Measurements from ENCODE around the gene SEMA5A.
"Not testable (repeated sequence)": the region's sequence is repeated elsewhere in the genome, so short reads cannot be mapped to it uniquely, and the experiment has no call there.

The SEMA5A gene

DNA sequence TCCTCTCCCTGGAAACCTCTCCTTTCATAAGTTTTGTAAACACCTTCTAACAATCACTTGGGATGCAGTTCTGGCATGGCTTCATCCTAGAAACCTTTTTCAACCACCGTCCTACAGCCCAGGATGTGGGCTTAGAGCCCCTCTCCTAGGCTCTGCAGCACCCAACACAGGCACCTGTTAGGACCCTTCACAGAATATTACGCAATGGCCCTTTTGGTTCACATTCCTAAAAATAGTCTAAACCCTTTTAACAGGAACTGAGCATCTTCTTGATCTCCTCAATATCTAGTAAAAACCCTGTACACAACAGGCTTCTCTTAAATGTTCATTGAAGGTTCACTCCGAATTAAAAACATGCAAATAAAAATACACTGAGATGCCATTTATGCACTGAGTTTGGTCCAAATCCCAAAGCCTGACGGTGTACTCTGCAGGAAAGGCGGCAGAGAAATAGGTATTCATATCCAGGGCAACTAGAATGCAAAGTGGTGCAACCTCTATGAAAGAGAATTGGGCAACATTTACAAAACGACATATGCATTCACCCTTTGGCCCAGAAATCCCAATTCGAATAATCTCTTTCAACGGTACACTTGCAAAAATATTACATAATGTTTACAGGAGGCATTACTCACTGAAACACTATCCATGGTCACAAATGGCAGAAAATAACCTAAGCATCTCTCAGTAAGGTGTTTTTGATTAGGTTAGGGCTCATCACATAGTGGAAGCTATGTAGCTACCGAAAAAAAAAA is 169.3 kb downstream of the SEMA5A start:
- H3K4me3 Mint-ChIP-seq: no peak overlapping the region
- no peaks in the 10 kb centered on the region for H3K36me3 Mint-ChIP-seq
- H3K9me3 Mint-ChIP-seq (ENCODE audit: low read depth): peaks cover 7% of the 10 kb centered on the region
- H3K4me1 Mint-ChIP-seq (ENCODE audit: low read depth): no peaks in the 10 kb centered on the region
- no peaks in the 10 kb centered on the region for H3K27me3 Mint-ChIP-seq
- no peak overlapping the region for H3K27ac Mint-ChIP-seq

- Mint-ChIP-seq H3K27ac (no peak overlapping the region), H3K4me3 (no peak overlapping the region), H3K9me3 (ENCODE audit: low read depth) (peaks cover 7% of the 10 kb centered on the region), H3K4me1 (ENCODE audit: low read depth) (no peaks in the 10 kb centered on the region), H3K36me3 (no peaks in the 10 kb centered on the region), H3K27me3 (no peaks in the 10 kb centered on the region)
Measured at GRCh38 chr5:9375756-9376155, 170.1 kb downstream of the SEMA5A start.

GRCh38 chr5:9374025-9374424 is 171.8 kb downstream of the SEMA5A start:
- no peaks in the 10 kb centered on the region for H3K27me3 Mint-ChIP-seq
- H3K27ac Mint-ChIP-seq: no peak overlapping the region
- no peak overlapping the region for H3K4me3 Mint-ChIP-seq
- H3K4me1 Mint-ChIP-seq (ENCODE audit: low read depth): no peaks in the 10 kb centered on the region
- peaks cover 16% of the 10 kb centered on the region for H3K9me3 Mint-ChIP-seq (ENCODE audit: low read depth)
- no peaks in the 10 kb centered on the region for H3K36me3 Mint-ChIP-seq

GRCh38 chr5:9373571-9373970 is 172.3 kb downstream of the SEMA5A start:
- Mint-ChIP-seq H3K27me3 (no peaks in the 10 kb centered on the region), H3K4me1 (ENCODE audit: low read depth) (no peaks in the 10 kb centered on the region), H3K9me3 (ENCODE audit: low read depth) (peaks cover 18% of the 10 kb centered on the region), H3K27ac (no peak overlapping the region), H3K4me3 (no peak overlapping the region), H3K36me3 (no peaks in the 10 kb centered on the region)

- H3K36me3 Mint-ChIP-seq: no peaks in the 10 kb centered on the region
- H3K4me3 Mint-ChIP-seq: no peak overlapping the region
- H3K4me1 Mint-ChIP-seq (ENCODE audit: low read depth): no peaks in the 10 kb centered on the region
- H3K27ac Mint-ChIP-seq: no peak overlapping the region
- peaks cover 15% of the 10 kb centered on the region for H3K9me3 Mint-ChIP-seq (ENCODE audit: low read depth)
- no peaks in the 10 kb centered on the region for H3K27me3 Mint-ChIP-seq
Measured at GRCh38 chr5:9370256-9370655, 175.6 kb downstream of the SEMA5A start.

GRCh38 chr5:9365512-9365911 is 180.4 kb downstream of the SEMA5A start:
- H3K36me3 Mint-ChIP-seq: no peaks in the 10 kb centered on the region
- peaks cover 19% of the 10 kb centered on the region for H3K9me3 Mint-ChIP-seq (ENCODE audit: low read depth)
- no peaks in the 10 kb centered on the region for H3K27me3 Mint-ChIP-seq
- H3K27ac Mint-ChIP-seq: no peak overlapping the region
- H3K4me3 Mint-ChIP-seq: no peak overlapping the region
- no peaks in the 10 kb centered on the region for H3K4me1 Mint-ChIP-seq (ENCODE audit: low read depth)

GRCh38 chr5:9363449-9363848 is 182.4 kb downstream of the SEMA5A start:
- Mint-ChIP-seq H3K27ac (no peak overlapping the region), H3K36me3 (no peaks in the 10 kb centered on the region), H3K27me3 (no peaks in the 10 kb centered on the region), H3K9me3 (ENCODE audit: low read depth) (peaks cover 6% of the 10 kb centered on the region), H3K4me1 (ENCODE audit: low read depth) (no peaks in the 10 kb centered on the region), H3K4me3 (no peak overlapping the region)

DNA sequence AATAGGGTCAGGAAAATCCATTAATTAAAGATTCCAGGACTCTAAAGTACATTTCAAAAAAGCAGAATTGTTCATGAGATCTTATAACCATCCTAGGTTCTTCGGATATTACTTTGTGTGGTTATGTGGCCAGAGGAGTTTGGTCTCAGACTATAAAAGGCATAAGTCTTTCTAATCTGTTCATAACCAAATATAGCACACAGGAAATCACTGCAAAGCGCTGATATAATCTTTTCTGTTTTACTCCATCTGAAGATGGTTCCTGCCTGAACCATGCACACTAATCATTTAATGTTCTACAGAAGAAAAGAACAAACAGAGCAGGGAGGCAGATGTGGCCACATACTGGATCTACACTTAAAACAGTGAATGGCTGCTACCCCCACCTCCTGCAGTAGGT is 182.8 kb downstream of the SEMA5A start:
- H3K9me3 Mint-ChIP-seq (ENCODE audit: low read depth): peaks cover 4% of the 10 kb centered on the region
- H3K36me3 Mint-ChIP-seq: no peaks in the 10 kb centered on the region
- no peak overlapping the region for H3K4me3 Mint-ChIP-seq
- H3K4me1 Mint-ChIP-seq (ENCODE audit: low read depth): no peaks in the 10 kb centered on the region
- no peaks in the 10 kb centered on the region for H3K27me3 Mint-ChIP-seq
- H3K27ac Mint-ChIP-seq: no peak overlapping the region

DNA sequence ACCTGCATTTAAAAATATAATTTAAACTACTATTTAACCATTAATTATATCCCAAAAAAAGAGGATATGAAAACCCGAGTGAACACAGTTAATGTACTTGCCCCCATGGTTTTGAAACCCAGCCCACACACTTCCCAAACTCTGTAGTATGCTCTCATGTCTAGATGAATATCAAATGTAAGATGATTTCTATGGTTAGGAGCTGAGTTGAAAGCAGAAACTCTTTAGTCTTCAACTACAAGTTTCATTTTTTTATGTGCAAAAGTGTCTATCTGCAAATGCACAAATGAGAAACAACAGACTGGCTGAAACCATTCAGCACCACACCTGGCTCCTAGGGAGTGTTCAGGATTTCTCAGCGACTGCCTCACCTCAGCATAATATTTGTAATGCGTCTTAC is 183.3 kb downstream of the SEMA5A start:
- Mint-ChIP-seq H3K4me1 (ENCODE audit: low read depth) (no peaks in the 10 kb centered on the region), H3K9me3 (ENCODE audit: low read depth) (peaks cover 4% of the 10 kb centered on the region), H3K27me3 (no peaks in the 10 kb centered on the region), H3K27ac (no peak overlapping the region), H3K4me3 (no peak overlapping the region), H3K36me3 (no peaks in the 10 kb centered on the region)

DNA sequence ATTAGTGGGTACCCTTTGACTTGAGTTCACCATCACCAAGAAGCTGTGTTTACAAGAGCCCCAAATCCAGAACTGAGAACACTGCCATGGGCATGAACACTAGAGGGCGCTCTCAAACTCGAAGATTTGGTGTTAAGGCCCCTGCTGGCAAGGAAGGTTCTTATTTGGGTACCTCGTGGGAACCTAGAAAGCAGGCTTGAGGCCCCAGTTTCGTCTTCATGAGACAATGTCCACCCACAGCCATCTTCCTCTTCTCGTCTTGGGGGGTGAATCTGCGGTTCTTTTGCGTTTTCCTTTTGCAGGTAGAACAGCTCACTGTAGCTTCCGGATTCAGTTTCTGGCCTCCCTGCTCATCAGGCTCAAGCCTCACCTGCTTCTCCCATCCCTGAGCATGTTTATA is 184.0 kb downstream of the SEMA5A start:
- Mint-ChIP-seq H3K4me1 (ENCODE audit: low read depth) (no peaks in the 10 kb centered on the region), H3K27me3 (no peaks in the 10 kb centered on the region), H3K4me3 (no peak overlapping the region), H3K36me3 (no peaks in the 10 kb centered on the region), H3K27ac (no peak overlapping the region), H3K9me3 (ENCODE audit: low read depth) (peaks cover 4% of the 10 kb centered on the region)

DNA sequence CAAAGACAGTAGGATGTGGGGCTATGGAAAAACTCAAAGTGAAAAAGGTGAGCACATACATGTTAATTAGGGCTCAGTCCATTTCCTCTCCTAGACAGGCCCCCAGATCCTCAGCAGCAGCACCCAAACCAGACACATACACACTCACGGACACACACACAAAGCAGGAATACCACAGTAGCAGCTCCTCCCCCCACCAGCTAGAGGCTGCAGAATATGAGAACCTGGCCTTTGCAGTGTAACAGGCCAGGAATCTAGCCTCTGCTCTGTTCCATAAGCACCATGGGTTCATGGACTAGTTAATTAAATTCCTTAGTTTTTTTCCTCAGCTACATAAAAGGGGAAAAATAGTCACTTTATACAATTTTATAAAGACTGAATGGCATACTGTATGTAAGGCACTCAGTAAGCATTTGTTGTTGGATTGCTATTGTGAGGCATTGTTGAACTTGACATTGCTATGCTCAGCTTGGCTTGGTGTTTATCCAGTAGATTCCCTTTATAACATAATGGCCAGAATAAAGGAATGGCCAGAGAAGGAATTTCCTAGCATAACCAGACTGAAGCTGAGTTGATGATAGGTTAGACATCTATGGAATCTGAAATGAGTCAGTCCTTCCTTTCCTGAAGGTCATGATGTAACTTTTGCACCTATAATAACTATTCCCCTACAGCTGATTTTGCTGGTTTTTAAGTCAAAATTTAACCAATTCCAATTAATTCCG is 186.8 kb downstream of the SEMA5A start:
- H3K36me3 Mint-ChIP-seq: no peaks in the 10 kb centered on the region
- no peak overlapping the region for H3K4me3 Mint-ChIP-seq
- no peaks in the 10 kb centered on the region for H3K4me1 Mint-ChIP-seq (ENCODE audit: low read depth)
- peaks cover 13% of the 10 kb centered on the region for H3K9me3 Mint-ChIP-seq (ENCODE audit: low read depth)
- H3K27me3 Mint-ChIP-seq: no peaks in the 10 kb centered on the region
- H3K27ac Mint-ChIP-seq: no peak overlapping the region

DNA sequence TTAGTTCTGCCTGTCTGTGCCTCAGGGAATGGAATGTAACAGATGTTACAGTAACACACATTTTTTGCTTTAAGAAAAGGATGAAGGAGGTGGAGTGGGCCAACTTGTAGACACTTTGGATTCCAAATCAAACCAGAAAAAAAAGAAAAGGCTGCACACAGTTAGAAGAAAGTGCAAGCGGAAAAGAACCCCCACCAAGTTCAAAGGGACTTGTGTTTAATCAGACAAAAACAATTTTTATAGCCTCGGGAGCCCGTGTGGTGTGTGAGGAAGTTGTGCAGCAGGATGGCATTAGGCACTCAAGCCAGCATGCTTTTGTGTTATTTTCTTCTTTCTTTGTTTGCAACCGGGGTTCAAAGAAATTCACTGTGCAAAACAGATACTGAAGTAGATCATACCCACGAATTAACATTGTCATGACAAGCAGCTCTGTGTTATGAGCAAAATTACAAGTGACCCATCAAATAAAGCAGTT is 189.5 kb downstream of the SEMA5A start:
- Mint-ChIP-seq H3K9me3 (ENCODE audit: low read depth) (peaks cover 14% of the 10 kb centered on the region), H3K36me3 (no peaks in the 10 kb centered on the region), H3K27ac (no peak overlapping the region), H3K4me1 (ENCODE audit: low read depth) (no peaks in the 10 kb centered on the region), H3K4me3 (no peak overlapping the region), H3K27me3 (no peaks in the 10 kb centered on the region)

GRCh38 chr5:9354336-9355081 is 191.4 kb downstream of the SEMA5A start:
- H3K27ac Mint-ChIP-seq: no peak overlapping the region
- no peak overlapping the region for H3K4me3 Mint-ChIP-seq
- no peaks in the 10 kb centered on the region for H3K27me3 Mint-ChIP-seq
- H3K36me3 Mint-ChIP-seq: no peaks in the 10 kb centered on the region
- peaks cover 13% of the 10 kb centered on the region for H3K9me3 Mint-ChIP-seq (ENCODE audit: low read depth)
- H3K4me1 Mint-ChIP-seq (ENCODE audit: low read depth): no peaks in the 10 kb centered on the region

DNA sequence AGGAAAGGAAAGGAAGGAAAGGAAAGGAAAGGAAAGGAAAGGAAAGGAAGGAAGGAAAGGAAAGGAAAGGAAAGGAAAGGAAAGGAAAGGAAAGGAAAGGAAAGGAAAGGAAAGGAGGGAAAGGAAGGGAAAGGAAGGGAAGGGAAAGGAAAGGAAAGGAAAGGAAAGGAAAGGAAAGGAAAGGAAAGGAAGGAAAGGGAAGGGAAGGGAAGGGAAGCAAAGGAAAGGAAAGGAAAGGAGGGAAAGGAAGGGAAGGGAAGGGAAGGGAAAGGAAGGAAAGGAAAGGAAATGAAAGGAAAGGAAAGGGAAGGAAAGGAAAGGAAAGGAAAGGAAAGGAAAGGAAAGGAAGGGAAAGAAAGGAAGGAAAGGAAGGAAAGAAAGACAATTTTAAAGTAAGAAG is 192.8 kb downstream of the SEMA5A start:
- not testable (repeated sequence) for H3K4me3 Mint-ChIP-seq; H3K36me3 Mint-ChIP-seq; H3K27ac Mint-ChIP-seq; H3K27me3 Mint-ChIP-seq; H3K4me1 Mint-ChIP-seq (ENCODE audit: low read depth)
- H3K9me3 Mint-ChIP-seq (ENCODE audit: low read depth): peaks cover 13% of the 10 kb centered on the region

DNA sequence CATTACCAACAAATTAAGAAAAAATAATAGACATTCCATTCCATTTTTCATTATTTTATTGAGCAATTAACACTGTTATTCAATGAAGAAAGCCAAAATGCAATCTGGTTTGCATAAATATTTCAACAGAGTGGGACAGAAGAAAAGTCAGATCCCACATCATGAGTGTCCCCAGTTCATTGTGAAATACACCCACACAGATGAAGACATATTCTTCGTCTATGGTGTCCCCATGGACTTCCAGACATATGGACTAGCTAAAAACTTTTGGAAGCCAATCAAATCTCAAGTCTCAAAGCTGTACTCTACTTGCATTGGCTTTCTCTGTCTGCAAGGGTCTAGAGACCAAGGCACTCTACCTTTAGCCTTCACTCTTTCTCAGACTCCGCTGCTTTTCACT is 194.3 kb downstream of the SEMA5A start:
- no peaks in the 10 kb centered on the region for H3K36me3 Mint-ChIP-seq
- no peaks in the 10 kb centered on the region for H3K4me1 Mint-ChIP-seq (ENCODE audit: low read depth)
- peaks cover 13% of the 10 kb centered on the region for H3K9me3 Mint-ChIP-seq (ENCODE audit: low read depth)
- H3K4me3 Mint-ChIP-seq: no peak overlapping the region
- H3K27ac Mint-ChIP-seq: no peak overlapping the region
- no peaks in the 10 kb centered on the region for H3K27me3 Mint-ChIP-seq
